Activated T-cell treated with anti-CD3 and anti-CD28 coated beads for 4 hours (primary cell): ENCODE data around the gene HOATZ.

Experiments used
- DNase-seq: peaks from one replicate; pipeline ENCODE4 v3.0.0-alpha.2; 2020

Gene HOATZ

DNA sequence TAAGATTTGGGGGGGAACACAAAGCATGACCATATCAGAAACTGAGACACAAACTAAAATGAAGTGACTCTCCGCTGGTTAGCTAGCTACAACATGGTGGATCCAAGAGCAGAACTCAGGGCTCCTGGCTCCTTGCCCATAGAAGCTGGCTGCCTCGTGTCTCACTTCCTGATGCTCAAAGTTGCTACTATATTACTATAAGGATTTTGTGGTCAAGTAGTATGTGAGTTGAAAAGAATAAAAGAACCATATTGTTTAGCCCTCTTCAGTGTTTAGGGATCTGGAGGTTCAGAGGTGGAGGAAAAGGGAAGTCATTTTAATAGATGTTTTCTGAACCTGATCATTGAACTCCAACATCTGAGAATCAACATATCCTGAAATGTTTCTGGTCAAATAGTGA is 70.8 kb downstream of the HOATZ start:
- no peak for DNase-seq

DNA sequence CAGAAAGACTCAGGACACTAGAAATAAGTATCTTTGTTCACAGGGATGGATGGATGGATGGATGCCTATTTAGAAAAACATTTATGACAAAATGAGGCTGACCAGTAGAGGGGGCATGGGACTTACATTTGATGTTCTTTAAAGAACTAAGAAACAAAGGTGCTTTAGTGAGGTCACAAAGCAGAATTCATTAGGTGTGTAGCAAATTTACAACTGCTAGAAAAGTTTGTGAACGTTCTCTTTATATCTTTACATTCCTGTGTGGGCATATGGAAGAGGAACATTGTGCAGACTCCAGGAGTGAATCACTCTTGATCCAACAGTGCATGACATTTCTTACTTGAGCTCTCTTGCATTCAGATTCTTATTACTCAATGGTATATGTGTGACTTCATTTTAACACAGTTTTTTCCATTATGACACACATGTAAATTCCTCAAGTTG is 71.8 kb downstream of the HOATZ start:
- peak; percentile 37 for DNase-seq
